Nephron (organoid): ENCODE data around the gene ARHGAP40.

Experiments used
- H3K27ac Mint-ChIP-seq, 3 experiments: 2 replicates each; pipeline ENCODE4 v1.8.0; 2020; ENCODE audit warnings: mixed read lengths in 3 of 3, mild to moderate bottlenecking in 2 of 3, moderate library complexity in 1 of 3
- H3K27me3 Mint-ChIP-seq: 2 replicates; pipeline ENCODE4 v1.8.0; 2021; ENCODE audit warnings: low read depth, mild to moderate bottlenecking, moderate library complexity, mixed read lengths
- H3K36me3 Mint-ChIP-seq: 2 replicates; pipeline ENCODE4 v1.8.0; 2020; ENCODE audit warnings: low read depth, mixed read lengths
- H3K4me1 Mint-ChIP-seq: 2 replicates; pipeline ENCODE4 v1.8.0; 2020; ENCODE audit warnings: mixed read lengths
- H3K4me3 Mint-ChIP-seq, 3 experiments: 2 replicates each; pipeline ENCODE4 v1.8.0; 2020; ENCODE audit warnings: mild to moderate bottlenecking in 3 of 3, mixed read lengths in 3 of 3, moderate library complexity in 2 of 3
- H3K9me3 Mint-ChIP-seq: 2 replicates; pipeline ENCODE4 v1.8.0; 2020; ENCODE audit warnings: mixed read lengths
- CTCF ChIP-seq, 3 experiments: fragments of 200-600 bp; sonication (generic); IDR thresholded peaks; one replicate each; pipeline ENCODE4 v1.5.0; 2021; ENCODE audit warnings: antibody characterized with exemption in 3 of 3; ENCODE audit not compliant: unreplicated experiment in 3 of 3

ARHGAP40 gene

GRCh38 chr20:38626921-38627659 is 25.5 kb downstream of the ARHGAP40 start:
- Mint-ChIP-seq H3K27me3 (peaks cover 9% of the 10 kb centered on the region), H3K27ac (no peak overlapping the region), H3K9me3 (peaks cover 6% of the 10 kb centered on the region), H3K4me1 (no peaks in the 10 kb centered on the region), H3K36me3 (no peaks in the 10 kb centered on the region), H3K4me3 (no peak overlapping the region)
- no peak for TF ChIP-seq CTCF (IDR thresholded peaks at IDR 0.05; ENCODE audit: unreplicated experiment in 3 of 3)

- Mint-ChIP-seq H3K36me3 (no peaks in the 10 kb centered on the region), H3K9me3 (peaks cover 6% of the 10 kb centered on the region), H3K4me1 (no peaks in the 10 kb centered on the region), H3K27me3 (peaks cover 16% of the 10 kb centered on the region), H3K27ac (no peak overlapping the region), H3K4me3 (no peak overlapping the region)
- no peak for TF ChIP-seq CTCF (IDR thresholded peaks at IDR 0.05; ENCODE audit: unreplicated experiment in 3 of 3)
These were observed 27.2 kb downstream of the ARHGAP40 start for GRCh38 chr20:38628580-38629470.

- no peak for TF ChIP-seq CTCF (IDR thresholded peaks at IDR 0.05; ENCODE audit: unreplicated experiment in 3 of 3)
- Mint-ChIP-seq H3K9me3 (no peaks in the 10 kb centered on the region), H3K4me1 (no peaks in the 10 kb centered on the region), H3K27ac (no peak overlapping the region), H3K4me3 (no peak overlapping the region), H3K27me3 (peaks cover 12% of the 10 kb centered on the region), H3K36me3 (no peaks in the 10 kb centered on the region)
These were observed 28.4 kb downstream of the ARHGAP40 start for GRCh38 chr20:38629979-38630378.

- Mint-ChIP-seq H3K27ac (no peak overlapping the region), H3K9me3 (no peaks in the 10 kb centered on the region), H3K27me3 (peaks cover 12% of the 10 kb centered on the region), H3K4me3 (no peak overlapping the region), H3K4me1 (no peaks in the 10 kb centered on the region), H3K36me3 (no peaks in the 10 kb centered on the region)
- no peak for TF ChIP-seq CTCF (IDR thresholded peaks at IDR 0.05; ENCODE audit: unreplicated experiment in 3 of 3)
These were observed 29.1 kb downstream of the ARHGAP40 start for GRCh38 chr20:38630727-38631126.

GRCh38 chr20:38631155-38632022 is 29.8 kb downstream of the ARHGAP40 start:
- TF ChIP-seq CTCF (IDR thresholded peaks at IDR 0.05; ENCODE audit: unreplicated experiment in 3 of 3), result no peak
- no peak overlapping the region for H3K4me3 Mint-ChIP-seq
- peaks cover 15% of the 10 kb centered on the region for H3K27me3 Mint-ChIP-seq
- no peaks in the 10 kb centered on the region for H3K9me3 Mint-ChIP-seq
- no peaks in the 10 kb centered on the region for H3K4me1 Mint-ChIP-seq
- no peak overlapping the region for H3K27ac Mint-ChIP-seq
- H3K36me3 Mint-ChIP-seq, result no peaks in the 10 kb centered on the region
